ENCODE data around the gene NCAM2. TPM values are rescaled to one million over a fixed set of nuclear protein-coding genes. Genes with fewer than 3 reads are reported as not detected.

The NCAM2 gene
- total RNA-seq, 1 donor from 2014 or later = 7.2 TPM

- Histone ChIP-seq H3K27me3 (no peaks in the 10 kb centered on the region), H3K4me1 (no peaks in the 10 kb centered on the region), H3K27ac (no peak overlapping the region), H3K36me3 (no peaks in the 10 kb centered on the region), H3K4me3 (no peak overlapping the region), H3K9me3 (no peaks in the 10 kb centered on the region)
- TF ChIP-seq, protein P1, sequence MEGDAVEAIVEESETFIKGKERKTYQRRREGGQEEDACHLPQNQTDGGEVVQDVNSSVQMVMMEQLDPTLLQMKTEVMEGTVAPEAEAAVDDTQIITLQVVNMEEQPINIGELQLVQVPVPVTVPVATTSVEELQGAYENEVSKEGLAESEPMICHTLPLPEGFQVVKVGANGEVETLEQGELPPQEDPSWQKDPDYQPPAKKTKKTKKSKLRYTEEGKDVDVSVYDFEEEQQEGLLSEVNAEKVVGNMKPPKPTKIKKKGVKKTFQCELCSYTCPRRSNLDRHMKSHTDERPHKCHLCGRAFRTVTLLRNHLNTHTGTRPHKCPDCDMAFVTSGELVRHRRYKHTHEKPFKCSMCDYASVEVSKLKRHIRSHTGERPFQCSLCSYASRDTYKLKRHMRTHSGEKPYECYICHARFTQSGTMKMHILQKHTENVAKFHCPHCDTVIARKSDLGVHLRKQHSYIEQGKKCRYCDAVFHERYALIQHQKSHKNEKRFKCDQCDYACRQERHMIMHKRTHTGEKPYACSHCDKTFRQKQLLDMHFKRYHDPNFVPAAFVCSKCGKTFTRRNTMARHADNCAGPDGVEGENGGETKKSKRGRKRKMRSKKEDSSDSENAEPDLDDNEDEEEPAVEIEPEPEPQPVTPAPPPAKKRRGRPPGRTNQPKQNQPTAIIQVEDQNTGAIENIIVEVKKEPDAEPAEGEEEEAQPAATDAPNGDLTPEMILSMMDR (IDR thresholded peaks at IDR 0.05) = no peak
- DNase-seq (ENCODE audit: low spot score in 2 of 2) = no peak
- intact Hi-C loops (cut with DNase I) = no loop called here
Measured at GRCh38 chr21:21464684-21465083, 466.5 kb downstream of the NCAM2 start.

DNA sequence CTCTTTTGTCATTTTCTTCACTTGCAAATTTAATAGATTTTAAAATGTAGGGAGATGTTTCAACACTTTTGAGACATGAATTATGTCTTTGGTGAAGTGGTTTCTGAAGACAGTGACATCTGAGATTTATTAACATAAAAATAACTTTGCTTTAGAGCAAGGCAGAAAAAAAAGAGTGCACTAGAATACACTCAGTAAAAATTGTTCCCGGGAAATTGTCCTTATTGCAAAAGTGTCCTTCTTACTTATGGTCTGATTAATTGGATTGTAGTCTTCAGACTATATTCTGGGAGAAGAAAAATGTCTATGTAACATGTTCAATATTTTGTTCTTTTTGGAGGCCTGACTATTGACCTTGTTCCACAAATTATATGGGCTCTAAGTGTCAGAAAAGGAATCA, 468.5 kb downstream of the NCAM2 start:
- TF ChIP-seq, protein P1 (IDR thresholded peaks at IDR 0.05) = no peak
- intact Hi-C loops (cut with DNase I) = no loop called here
- Histone ChIP-seq H3K27ac (no peak overlapping the region), H3K36me3 (no peaks in the 10 kb centered on the region), H3K4me3 (no peak overlapping the region), H3K4me1 (no peaks in the 10 kb centered on the region), H3K27me3 (no peaks in the 10 kb centered on the region), H3K9me3 (no peaks in the 10 kb centered on the region)
- no peak for DNase-seq (ENCODE audit: low spot score in 2 of 2)

DNA sequence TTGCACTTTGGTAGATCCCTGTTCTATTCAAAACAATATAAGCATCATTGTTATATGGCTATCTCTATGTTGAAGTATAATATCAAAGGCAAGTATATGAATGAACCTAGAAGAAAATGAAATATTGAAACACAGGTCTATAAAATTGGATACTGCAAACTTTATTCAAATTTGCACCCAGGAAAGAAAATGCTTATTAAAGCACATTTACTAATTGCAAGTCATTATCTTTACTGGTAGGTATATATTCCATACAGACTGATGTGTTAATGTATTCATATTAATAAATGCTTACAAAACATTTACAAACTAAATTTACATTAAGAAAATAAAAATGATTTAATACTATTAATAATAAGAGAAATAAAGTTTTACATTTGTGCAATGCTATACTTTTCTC, 469.8 kb downstream of the NCAM2 start:
- no peak for DNase-seq (ENCODE audit: low spot score in 2 of 2)
- Histone ChIP-seq H3K4me1 (no peaks in the 10 kb centered on the region), H3K27me3 (no peaks in the 10 kb centered on the region), H3K4me3 (no peak overlapping the region), H3K9me3 (no peaks in the 10 kb centered on the region), H3K36me3 (no peaks in the 10 kb centered on the region), H3K27ac (no peak overlapping the region)
- intact Hi-C loops (cut with DNase I) = no loop called here
- TF ChIP-seq, protein P1 (IDR thresholded peaks at IDR 0.05) = no peak

GRCh38 chr21:21481239-21481638, 483.0 kb downstream of the NCAM2 start:
- TF ChIP-seq, protein P1 (IDR thresholded peaks at IDR 0.05) = no peak

DNA sequence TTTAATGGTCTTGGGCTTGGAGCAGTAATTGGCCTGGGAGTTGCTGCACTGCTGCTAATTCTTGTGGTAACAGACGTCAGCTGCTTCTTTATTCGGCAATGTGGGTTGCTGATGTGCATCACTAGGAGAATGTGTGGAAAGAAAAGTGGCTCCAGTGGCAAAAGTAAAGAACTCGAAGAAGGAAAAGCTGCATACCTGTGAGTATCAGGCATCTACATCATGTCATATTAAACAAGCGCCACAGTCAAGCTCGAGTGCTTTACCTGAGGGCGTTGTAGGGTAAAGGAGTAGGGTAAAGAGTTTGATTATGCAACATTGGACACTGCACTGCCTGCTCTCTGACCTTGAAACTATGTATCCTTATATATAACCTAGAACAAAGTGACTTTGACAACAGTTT, 510.6 kb downstream of the NCAM2 start:
- no peaks in the 10 kb centered on the region for H3K27me3 ChIP-seq
- intact Hi-C loops (cut with DNase I) = no loop called here
- H3K27ac ChIP-seq = no peak overlapping the region
- TF ChIP-seq, protein P1 (IDR thresholded peaks at IDR 0.05) = no peak
- no peak overlapping the region for H3K4me3 ChIP-seq
- H3K36me3 ChIP-seq = no peaks in the 10 kb centered on the region
- H3K4me1 ChIP-seq = no peaks in the 10 kb centered on the region
- no peak for DNase-seq (ENCODE audit: low spot score in 2 of 2)
- H3K9me3 ChIP-seq = no peaks in the 10 kb centered on the region

More at GRCh38 chr21:21481239-21481638, 483.0 kb downstream of the NCAM2 start:
- Histone ChIP-seq H3K36me3 (no peaks in the 10 kb centered on the region), H3K27ac (no peak overlapping the region), H3K27me3 (no peaks in the 10 kb centered on the region), H3K4me1 (no peaks in the 10 kb centered on the region), H3K9me3 (no peaks in the 10 kb centered on the region), H3K4me3 (no peak overlapping the region)
- DNase-seq (ENCODE audit: low spot score in 2 of 2) = no peak
- intact Hi-C loops (cut with DNase I) = no loop called here

- H3K36me3 ChIP-seq = no peaks in the 10 kb centered on the region
- H3K4me3 ChIP-seq = no peak overlapping the region
- no peak for DNase-seq (ENCODE audit: low spot score in 2 of 2)
- H3K4me1 ChIP-seq = no peaks in the 10 kb centered on the region
- TF ChIP-seq, protein P1 (IDR thresholded peaks at IDR 0.05) = no peak
- no peaks in the 10 kb centered on the region for H3K27me3 ChIP-seq
- H3K27ac ChIP-seq = no peak overlapping the region
- intact Hi-C loops (cut with DNase I) = no loop called here
- no peaks in the 10 kb centered on the region for H3K9me3 ChIP-seq
Measured at GRCh38 chr21:21530680-21531079, 532.5 kb downstream of the NCAM2 start.
